ENCODE results near the gene IPCEF1. TPM values are rescaled to one million over a fixed set of nuclear protein-coding genes. Genes with fewer than 3 reads are reported as not detected.

The IPCEF1 gene
- total RNA-seq, 1 experiment from 2014 or later: 0.52 TPM

DNA sequence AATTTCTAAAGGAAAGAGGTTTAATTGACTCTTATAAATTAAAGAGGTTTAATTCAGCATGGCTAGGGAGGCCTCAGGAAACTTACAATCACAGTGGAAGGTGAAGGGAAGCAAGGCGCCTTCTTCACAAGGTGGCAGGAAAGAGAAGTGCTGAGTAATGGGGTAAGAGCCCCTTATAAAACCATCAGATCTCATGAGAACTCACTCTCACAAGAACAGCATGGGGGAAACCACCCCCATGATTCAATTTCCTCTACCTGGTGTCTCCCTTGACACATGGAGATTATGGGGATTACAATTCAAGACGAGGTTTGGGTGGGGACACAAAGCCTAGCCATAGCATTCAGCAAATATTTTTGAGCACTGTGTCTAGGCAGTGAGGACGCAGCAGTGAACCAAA lies 3.9 kb upstream of the IPCEF1 start:
- TF ChIP-seq, protein P1, sequence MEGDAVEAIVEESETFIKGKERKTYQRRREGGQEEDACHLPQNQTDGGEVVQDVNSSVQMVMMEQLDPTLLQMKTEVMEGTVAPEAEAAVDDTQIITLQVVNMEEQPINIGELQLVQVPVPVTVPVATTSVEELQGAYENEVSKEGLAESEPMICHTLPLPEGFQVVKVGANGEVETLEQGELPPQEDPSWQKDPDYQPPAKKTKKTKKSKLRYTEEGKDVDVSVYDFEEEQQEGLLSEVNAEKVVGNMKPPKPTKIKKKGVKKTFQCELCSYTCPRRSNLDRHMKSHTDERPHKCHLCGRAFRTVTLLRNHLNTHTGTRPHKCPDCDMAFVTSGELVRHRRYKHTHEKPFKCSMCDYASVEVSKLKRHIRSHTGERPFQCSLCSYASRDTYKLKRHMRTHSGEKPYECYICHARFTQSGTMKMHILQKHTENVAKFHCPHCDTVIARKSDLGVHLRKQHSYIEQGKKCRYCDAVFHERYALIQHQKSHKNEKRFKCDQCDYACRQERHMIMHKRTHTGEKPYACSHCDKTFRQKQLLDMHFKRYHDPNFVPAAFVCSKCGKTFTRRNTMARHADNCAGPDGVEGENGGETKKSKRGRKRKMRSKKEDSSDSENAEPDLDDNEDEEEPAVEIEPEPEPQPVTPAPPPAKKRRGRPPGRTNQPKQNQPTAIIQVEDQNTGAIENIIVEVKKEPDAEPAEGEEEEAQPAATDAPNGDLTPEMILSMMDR (IDR thresholded peaks at IDR 0.05; ENCODE audit: unreplicated experiment): no peak
- H3K36me3 Mint-ChIP-seq (ENCODE audit: insufficient read depth, unreplicated experiment): no peaks in the 10 kb centered on the region
- no peak overlapping the region for H3K4me3 Mint-ChIP-seq (ENCODE audit: low read depth, unreplicated experiment)
- CTCF ChIA-PET: no interaction called here
- DNase-seq: no peak
- no peaks in the 10 kb centered on the region for H3K4me1 Mint-ChIP-seq (ENCODE audit: low read depth, unreplicated experiment)
- intact Hi-C loops (cut with micrococcal nuclease; ENCODE audit: unreplicated experiment): no loop called here
- H3K9me3 Mint-ChIP-seq (ENCODE audit: low read depth, unreplicated experiment): no peaks in the 10 kb centered on the region
- H3K27me3 Mint-ChIP-seq (ENCODE audit: unreplicated experiment): peaks cover 62% of the 10 kb centered on the region
- BruUV-seq (replicated peaks): no TSS peak
- no peak overlapping the region for H3K27ac Mint-ChIP-seq (ENCODE audit: unreplicated experiment)

DNA sequence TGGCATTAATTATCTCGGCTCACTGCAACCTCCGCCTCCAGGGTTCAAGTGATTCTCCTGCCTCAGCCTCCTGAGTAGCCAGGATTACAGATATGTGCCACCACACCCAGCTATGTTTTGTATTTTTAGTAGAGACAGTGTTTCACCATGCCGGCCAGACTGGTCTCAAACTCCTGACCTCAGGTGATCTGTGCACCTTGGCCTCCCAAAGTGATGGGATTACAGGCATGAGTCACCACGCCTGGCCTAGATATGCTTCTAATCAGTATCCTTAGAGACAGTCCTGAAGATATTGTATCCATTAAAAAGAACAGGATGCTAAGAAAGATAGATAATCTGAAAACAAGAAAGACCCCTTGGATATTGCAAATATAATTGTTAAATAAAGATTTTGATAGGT lies 3.1 kb upstream of the IPCEF1 start:
- H3K27me3 Mint-ChIP-seq (ENCODE audit: unreplicated experiment): peaks cover 62% of the 10 kb centered on the region
- H3K9me3 Mint-ChIP-seq (ENCODE audit: low read depth, unreplicated experiment): no peaks in the 10 kb centered on the region
- no TSS peak for BruUV-seq (replicated peaks)
- no peaks in the 10 kb centered on the region for H3K4me1 Mint-ChIP-seq (ENCODE audit: low read depth, unreplicated experiment)
- no peaks in the 10 kb centered on the region for H3K36me3 Mint-ChIP-seq (ENCODE audit: insufficient read depth, unreplicated experiment)
- no peak overlapping the region for H3K4me3 Mint-ChIP-seq (ENCODE audit: low read depth, unreplicated experiment)
- no peak for DNase-seq
- intact Hi-C loops (cut with micrococcal nuclease; ENCODE audit: unreplicated experiment): no loop called here
- no peak overlapping the region for H3K27ac Mint-ChIP-seq (ENCODE audit: unreplicated experiment)
- TF ChIP-seq, protein P1 (IDR thresholded peaks at IDR 0.05; ENCODE audit: unreplicated experiment): no peak
- CTCF ChIA-PET: interaction anchor here (0.5 kb wide), 1 partner anchor 22 kb away, joined by 4 read pairs; no protein-coding TSS in a partner anchor

DNA sequence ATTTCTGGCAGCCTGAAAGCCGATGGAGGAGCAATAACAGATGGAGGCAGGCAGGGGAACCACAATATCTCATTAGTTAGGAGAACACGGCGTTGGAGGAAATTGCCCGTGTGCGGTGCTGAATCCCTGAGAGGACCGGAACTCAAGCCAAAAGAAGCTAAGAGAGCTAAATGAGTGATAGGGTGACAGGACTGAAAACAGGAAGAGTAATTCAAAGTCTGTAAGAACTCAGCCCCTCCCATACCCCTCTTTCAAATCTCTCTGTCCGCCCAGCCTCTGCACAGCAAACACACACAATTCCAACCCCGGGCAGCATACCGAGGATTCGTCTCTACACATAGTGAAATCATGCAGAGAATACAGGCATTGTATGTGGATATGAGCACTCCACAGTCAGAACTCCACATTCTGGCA lies 2.6 kb upstream of the IPCEF1 start:
- TF ChIP-seq, protein P1 (IDR thresholded peaks at IDR 0.05; ENCODE audit: unreplicated experiment): no peak
- Mint-ChIP-seq H3K4me3 (ENCODE audit: low read depth, unreplicated experiment) (no peak overlapping the region), H3K27ac (ENCODE audit: unreplicated experiment) (no peak overlapping the region), H3K9me3 (ENCODE audit: low read depth, unreplicated experiment) (no peaks in the 10 kb centered on the region), H3K27me3 (ENCODE audit: unreplicated experiment) (peaks cover 62% of the 10 kb centered on the region), H3K4me1 (ENCODE audit: low read depth, unreplicated experiment) (no peaks in the 10 kb centered on the region), H3K36me3 (ENCODE audit: insufficient read depth, unreplicated experiment) (no peaks in the 10 kb centered on the region)
- CTCF ChIA-PET: no interaction called here
- no peak for DNase-seq
- intact Hi-C loops (cut with micrococcal nuclease; ENCODE audit: unreplicated experiment): no loop called here
- no TSS peak for BruUV-seq (replicated peaks)

DNA sequence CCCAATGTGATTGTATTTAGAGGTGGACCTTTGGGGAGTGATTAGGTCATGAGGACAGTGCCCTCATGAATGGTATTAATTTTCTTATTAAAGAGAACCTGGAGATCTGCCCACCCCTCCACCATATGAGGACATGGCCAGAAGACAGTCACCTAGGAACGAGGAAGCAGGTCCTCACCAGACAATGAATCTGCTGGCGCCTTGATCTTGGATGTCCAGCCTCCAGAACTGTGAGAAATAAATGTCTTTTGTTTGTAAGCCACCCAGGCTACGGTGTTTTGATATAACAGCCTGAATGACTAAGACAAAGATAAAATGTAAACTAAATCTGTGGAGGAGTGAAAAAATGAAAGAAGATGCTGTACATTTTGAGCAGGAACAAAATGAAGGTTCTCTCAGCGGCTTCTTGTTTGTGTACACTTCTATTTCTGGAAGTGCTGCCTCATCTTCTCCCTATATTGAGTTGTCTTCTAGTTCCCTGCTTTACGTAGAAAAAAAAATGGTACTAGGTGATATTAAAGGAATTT lies 1.5 kb upstream of the IPCEF1 start:
- no peak overlapping the region for H3K4me3 Mint-ChIP-seq (ENCODE audit: low read depth, unreplicated experiment)
- intact Hi-C loops (cut with micrococcal nuclease; ENCODE audit: unreplicated experiment): no loop called here
- no peaks in the 10 kb centered on the region for H3K9me3 Mint-ChIP-seq (ENCODE audit: low read depth, unreplicated experiment)
- no peak overlapping the region for H3K27ac Mint-ChIP-seq (ENCODE audit: unreplicated experiment)
- H3K4me1 Mint-ChIP-seq (ENCODE audit: low read depth, unreplicated experiment): no peaks in the 10 kb centered on the region
- BruUV-seq (replicated peaks): no TSS peak
- CTCF ChIA-PET: no interaction called here
- TF ChIP-seq, protein P1 (IDR thresholded peaks at IDR 0.05; ENCODE audit: unreplicated experiment): no peak
- no peak for DNase-seq
- no peaks in the 10 kb centered on the region for H3K36me3 Mint-ChIP-seq (ENCODE audit: insufficient read depth, unreplicated experiment)
- peaks cover 58% of the 10 kb centered on the region for H3K27me3 Mint-ChIP-seq (ENCODE audit: unreplicated experiment)
